ACHN (cell line): ENCODE measurements around the gene HLCS.

Source experiments
- DNase-seq: peaks from one replicate; pipeline ENCODE4 v3.0.0-alpha.2; 2015
- in situ Hi-C: cut with HindIII; loops from 2 replicates; pipeline ENCODE4 v1.10.0; 2017; ENCODE audit warnings: low sequenced_read_pairs, low pct_ligation_motif_present, low pct_unique_long_range_greater_than_20kb

HLCS gene

GRCh38 chr21:36804874-36805611 is 161.4 kb downstream of the HLCS start:
- in situ Hi-C loops = no loop called here
- no peak for DNase-seq

GRCh38 chr21:36803816-36804439 is 162.5 kb downstream of the HLCS start:
- in situ Hi-C loops = no loop called here
- no peak for DNase-seq

DNA sequence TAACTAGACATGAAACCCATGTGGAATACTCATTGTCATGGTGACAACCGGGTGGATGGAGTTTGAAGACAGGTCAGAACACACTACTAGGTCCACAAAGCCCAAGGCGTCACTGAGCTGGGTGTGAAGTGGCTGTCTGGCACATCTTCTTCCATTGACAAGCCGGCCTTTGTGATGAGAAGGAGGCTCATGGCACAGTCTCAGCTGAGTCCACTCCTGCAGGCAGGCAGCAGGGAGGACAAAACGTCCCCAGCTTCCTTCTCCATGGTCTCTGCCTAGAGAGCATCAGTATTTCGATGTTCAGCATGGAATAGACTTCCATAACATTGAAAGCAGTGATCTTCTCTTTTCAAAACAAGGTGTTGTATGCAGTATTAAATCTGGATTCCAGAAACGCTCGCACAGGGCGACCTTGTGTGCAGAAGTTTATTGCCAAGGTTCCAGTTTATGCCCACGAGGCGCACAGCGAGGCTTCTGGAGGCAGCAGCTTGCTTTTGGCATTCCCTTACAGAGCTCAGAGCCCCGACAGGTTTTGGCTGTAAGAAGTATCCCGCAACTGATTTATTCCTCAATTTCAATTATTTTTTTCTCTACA is 163.3 kb downstream of the HLCS start:
- in situ Hi-C loops = no loop called here
- DNase-seq = no peak

- no peak for DNase-seq
- in situ Hi-C loops = no loop called here
Observed at GRCh38 chr21:36800734-36801133, 165.7 kb downstream of the HLCS start.

GRCh38 chr21:36799869-36800268 is 166.6 kb downstream of the HLCS start:
- in situ Hi-C loops = no loop called here
- no peak for DNase-seq

DNA sequence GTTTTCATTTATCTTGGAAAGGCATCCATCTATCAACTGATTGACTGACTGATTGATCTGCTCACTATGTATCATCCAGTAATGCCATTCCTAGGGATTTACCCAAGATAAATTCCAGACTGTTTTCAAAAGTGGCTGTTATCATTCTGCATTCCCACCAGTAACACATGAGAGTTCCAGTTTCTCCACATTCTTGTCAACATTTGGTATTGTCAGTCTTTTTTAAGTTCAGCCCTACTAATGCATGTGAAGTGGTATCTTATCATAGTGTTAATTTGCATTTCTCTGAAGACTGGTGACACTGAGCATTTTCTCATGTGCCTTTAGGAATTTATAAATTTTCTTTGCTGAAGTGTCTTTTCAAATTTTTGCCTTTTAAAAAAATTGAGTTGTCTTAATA is 168.0 kb downstream of the HLCS start:
- in situ Hi-C loops = no loop called here
- DNase-seq = no peak

- in situ Hi-C loops = no loop called here
Observed at GRCh38 chr21:36796070-36796469, 170.4 kb downstream of the HLCS start.

GRCh38 chr21:36792505-36792967 is 173.9 kb downstream of the HLCS start:
- DNase-seq = no peak
- in situ Hi-C loops = no loop called here

More at GRCh38 chr21:36796070-36796469, 170.4 kb downstream of the HLCS start:
- no peak for DNase-seq

- in situ Hi-C loops = no loop called here
- DNase-seq = no peak
Observed at GRCh38 chr21:36791695-36792470, 174.6 kb downstream of the HLCS start.

GRCh38 chr21:36791180-36791579 is 175.3 kb downstream of the HLCS start:
- in situ Hi-C loops = no loop called here
- no peak for DNase-seq

GRCh38 chr21:36790616-36791015 is 175.9 kb downstream of the HLCS start:
- in situ Hi-C loops = no loop called here
- no peak for DNase-seq

DNA sequence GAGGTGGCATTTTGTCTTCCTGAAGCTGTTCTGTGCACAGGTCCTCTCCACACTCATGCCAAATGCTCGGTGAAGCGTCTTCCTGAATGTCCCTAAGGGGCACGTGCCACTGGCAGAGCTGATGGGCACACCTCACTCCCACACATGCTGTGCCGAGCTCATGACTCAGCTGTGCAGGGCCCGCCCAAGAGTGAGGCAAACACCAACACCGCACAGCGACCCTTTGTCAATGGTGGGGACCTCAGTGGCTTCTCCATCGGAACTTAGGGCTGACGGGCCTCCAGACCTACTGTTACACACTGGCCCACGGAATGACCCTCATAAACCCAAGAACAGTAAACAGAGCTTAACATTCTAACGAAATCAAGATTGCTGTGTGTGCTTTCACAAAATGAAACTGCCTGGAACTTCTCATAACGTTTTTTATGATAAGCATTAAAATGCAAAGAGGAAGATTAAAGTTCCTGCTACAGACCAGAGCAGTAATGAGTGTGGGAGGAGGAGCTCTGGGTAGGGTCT is 178.3 kb downstream of the HLCS start:
- peak; percentile 44 for DNase-seq
- in situ Hi-C loops = no loop called here

- in situ Hi-C loops = no loop called here
Observed at GRCh38 chr21:36786186-36786585, 180.3 kb downstream of the HLCS start.

DNA sequence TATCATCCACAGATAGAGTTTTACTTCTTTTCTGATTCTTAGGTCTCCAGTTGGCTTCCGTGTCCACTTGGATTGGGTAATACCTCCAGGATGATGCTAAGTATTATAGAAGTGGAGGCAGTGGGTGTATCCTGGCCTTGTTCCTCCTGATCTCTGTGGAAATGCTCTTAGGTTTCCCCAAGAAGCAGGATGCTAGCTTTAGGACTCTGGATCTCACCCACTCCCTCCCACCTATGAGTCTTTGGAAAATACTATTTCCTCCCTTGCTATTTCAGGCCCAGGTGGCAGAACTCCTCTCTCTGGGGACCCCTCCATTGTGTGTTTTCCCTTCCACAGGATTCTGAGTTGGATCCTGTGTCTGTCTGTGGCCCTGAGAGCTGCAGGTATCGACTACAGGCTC is 180.9 kb downstream of the HLCS start:
- in situ Hi-C loops = no loop called here
- DNase-seq = no peak

More at GRCh38 chr21:36786186-36786585, 180.3 kb downstream of the HLCS start:
- no peak for DNase-seq

DNA sequence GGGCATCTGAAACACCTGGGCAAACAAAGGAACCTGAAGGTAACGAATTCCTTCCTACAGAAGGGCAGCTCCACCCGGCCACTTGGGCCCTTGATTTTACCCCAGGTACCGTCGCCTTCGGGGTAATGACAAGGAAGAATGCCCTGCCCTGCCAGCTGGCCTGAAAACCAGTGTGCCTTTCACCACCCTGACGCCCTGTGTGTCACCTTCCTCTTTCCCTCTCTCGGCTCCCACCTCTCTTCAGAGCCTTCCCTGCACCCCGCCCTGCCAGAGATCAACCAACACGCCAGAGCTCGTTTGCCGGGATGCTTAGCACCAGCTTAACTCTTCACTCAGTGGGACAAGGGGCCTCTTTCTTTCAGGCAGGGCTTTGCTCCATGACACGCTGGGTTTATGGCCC is 181.5 kb downstream of the HLCS start:
- in situ Hi-C loops = no loop called here
- DNase-seq = no peak

GRCh38 chr21:36783612-36784374 is 182.7 kb downstream of the HLCS start:
- peak; percentile 76 for DNase-seq
- in situ Hi-C loops = no loop called here

DNA sequence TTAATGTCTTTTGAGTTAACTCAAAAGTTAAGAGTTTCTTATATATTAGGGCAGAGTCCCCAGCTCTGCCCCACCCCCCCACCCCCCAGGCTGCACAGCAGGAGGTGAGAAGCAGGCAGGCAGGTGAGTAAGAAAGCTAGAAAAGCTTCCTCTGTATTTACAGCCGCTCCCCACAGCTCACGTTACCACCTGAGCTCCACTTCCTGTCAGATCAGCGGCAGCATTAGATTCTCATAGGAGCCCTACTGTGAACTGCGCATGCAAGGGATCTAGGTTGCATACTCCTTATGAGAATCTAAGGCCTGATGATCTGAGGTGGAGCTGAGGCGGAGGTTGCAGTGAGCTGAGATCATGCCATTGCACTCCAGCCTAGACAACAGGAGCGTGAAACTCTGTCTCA is 185.6 kb downstream of the HLCS start:
- in situ Hi-C loops = no loop called here
- no peak for DNase-seq

GRCh38 chr21:36776981-36777617 is 189.4 kb downstream of the HLCS start:
- in situ Hi-C loops = no loop called here

More at GRCh38 chr21:36776981-36777617, 189.4 kb downstream of the HLCS start:
- DNase-seq = no peak
